Stimulated activated CD8-positive, alpha-beta memory T cell treated with anti-CD3 and anti-CD28 coated beads, Interleukin-12 subunit alpha, Interleukin-12 subunit beta, amount 100 ng/mL, for 1 hour (primary cell): ENCODE results near the gene DNAI1.
"Not testable (repeated sequence)": the region's sequence is repeated elsewhere in the genome, so short reads cannot be mapped to it uniquely, and the experiment has no call there.

ENCODE experiments used
- DNase-seq: peaks from one replicate; pipeline ENCODE4 v3.0.0-alpha.2; 2020; ENCODE audit warnings: low read depth

The DNAI1 gene

DNA sequence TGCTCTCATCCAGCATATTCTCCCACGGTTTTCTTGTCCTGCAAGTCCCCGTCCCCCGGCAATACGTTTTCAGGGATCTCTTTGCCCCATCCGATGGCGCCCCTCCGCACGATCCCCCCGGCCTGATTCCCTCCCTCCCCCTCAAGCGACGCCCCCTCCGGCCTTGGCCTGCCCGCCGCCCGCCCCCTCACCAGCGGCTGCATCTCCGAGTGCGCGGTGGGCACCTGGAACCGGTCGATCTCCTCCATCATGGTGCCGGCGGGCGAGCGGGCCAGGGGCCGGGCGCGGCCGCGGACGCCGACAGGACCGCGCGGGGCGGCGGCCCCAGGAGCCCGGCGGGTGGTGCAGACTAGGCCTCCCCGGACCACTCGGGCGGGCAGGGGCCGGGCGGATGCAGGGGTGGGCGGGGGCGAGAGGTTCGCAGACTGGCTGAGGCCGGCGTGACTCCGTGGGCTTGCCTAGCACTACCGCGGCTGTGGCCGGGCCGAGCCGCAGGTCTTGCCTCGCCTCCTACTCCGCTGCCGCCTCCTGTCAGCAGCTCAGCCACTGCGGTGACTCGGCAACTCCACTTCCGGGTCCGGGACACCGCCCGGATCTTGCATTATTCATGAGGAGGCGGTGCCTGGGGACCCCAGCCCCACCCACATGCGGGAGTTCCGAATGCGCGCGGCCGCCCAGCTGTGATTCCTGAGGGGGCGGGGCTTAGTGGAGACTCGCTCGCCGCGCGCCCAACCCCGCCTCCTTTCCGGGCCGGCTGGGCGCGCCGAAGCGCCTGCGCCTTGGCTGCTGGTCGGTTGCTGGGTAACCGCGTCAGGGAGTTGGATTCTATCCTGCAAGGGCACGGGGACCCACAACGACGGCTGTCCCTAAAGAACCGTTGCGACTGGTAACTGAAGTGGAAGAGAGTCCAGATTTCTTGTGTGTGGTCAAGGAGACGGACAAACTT lies at the start of gene DNAI1, which contains the start of gene FAM219A:
DNAI1 (plus strand) TSS at position 793 of the 946 bp plus-strand sequence. CDS start 201 bp downstream, outside the sequence.
FAM219A (minus strand) TSS at position 558 of the 946 bp plus-strand sequence; CDS start at position 251, 307 bp downstream.
- DNase-seq, result peak; percentile 99

- DNase-seq, result no peak
These were observed 49.5 kb upstream of the DNAI1 start for GRCh38 chr9:34409154-34409553.

- no peak for DNase-seq
These were observed 46.3 kb upstream of the DNAI1 start for GRCh38 chr9:34412336-34412735.

- DNase-seq, result no peak
These were observed 45.3 kb upstream of the DNAI1 start for GRCh38 chr9:34413231-34413852.

GRCh38 chr9:34417734-34418133 lies 40.9 kb upstream of the DNAI1 start:
- DNase-seq, result no peak

- no peak for DNase-seq
These were observed 38.7 kb upstream of the DNAI1 start for GRCh38 chr9:34419716-34420504.

DNA sequence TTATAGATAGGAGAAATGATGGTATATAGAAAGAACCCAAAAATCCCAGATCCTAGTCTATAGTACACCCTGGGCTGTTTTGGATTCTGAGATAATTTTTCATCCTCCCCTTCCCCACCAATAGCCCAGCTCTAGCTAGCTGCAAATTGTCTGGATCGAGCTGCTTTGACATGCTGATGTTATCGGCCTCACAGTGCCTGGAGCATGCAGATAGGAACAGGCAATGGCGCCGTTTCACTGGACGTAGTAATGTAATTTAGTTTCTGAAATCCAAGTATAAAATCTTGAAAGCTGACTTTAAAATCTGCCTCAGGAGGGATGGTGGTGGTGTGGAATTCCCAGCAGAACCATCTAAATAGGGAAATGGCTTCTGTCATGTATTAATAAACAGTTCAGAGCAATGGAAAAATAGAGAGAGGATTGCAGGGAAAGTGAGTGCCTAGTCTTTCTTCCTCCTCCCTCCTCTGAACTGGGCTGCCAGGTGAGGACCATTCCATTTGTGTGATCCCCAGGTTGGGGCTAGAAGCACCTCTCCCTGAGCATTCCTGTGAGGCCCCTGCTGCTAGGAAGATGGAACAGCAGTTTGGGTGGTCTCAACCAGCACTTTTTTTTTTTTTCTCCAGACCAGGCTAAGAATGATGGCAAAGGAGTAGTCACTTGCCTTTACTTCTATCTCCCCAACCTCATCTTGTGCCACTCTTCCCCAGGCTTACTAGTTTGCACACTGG lies 32.1 kb upstream of the DNAI1 start:
- no peak for DNase-seq

GRCh38 chr9:34428325-34428958 lies 30.2 kb upstream of the DNAI1 start:
- no peak for DNase-seq

GRCh38 chr9:34430843-34431437 lies 27.7 kb upstream of the DNAI1 start:
- no peak for DNase-seq

DNA sequence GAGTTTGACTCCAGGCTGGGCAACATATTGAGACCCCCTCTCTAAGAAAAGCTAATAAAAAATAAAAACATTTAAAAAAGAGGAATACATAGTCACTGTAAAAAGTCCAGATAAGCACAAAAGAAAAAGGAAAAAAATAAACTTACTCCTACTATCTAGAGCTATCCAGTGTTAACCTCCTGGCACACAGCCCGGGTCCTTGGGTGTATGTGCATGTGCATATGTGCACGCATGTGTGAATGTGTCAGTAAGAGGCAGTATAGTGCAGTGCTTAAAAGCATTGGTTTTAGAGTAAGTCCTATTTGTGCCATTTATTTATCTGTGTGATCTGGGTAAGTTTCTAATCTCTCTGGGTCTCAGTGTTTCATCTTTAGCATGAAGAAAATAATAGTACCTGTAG lies 26.9 kb upstream of the DNAI1 start:
- no peak for DNase-seq

DNA sequence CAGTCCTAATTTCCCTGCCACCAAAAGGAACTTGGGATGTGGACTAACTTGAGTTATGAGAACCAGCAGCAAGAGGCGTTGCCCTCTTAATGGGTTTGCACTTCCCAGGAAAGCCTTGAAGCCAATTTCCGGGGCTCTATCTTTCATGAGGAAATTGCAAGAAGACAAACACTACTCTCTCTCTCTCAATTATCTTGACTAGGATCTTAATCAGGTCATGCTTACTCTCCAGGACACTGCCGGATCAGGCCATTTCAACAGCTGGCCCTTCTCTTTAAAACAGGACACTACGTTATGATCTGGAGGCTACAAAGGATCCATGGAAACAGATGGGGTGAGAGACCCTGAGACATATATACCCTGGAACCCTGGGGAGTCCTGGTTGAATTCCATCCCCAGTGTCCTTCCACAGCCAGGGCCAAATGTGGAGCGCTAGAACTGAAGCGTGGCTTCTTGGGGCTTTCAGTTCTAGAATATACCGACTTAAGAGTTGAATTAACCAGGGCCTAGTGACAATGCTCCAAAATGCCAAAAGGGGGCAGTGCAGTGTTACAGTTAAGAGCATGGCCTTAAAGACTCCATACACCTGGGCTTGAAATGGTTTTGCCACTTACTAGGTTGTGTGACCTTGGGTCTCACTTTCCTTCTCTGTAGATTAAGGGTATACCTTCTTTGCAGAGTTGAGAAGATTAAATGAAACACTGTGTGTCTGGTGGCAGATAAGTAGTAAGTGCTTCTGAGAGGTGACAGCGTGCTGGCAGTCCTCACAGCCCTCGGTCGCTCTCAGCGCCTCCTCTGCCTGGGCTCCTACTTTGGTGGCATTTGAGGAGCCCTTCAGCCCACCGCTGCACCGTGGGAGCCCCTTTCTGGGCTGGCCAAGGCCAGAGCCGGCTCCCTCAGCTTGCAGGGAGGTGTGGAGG lies 21.3 kb upstream of the DNAI1 start:
- DNase-seq, result peak; percentile 32

GRCh38 chr9:34437926-34438307 lies 20.7 kb upstream of the DNAI1 start:
- not testable (repeated sequence) for DNase-seq

DNA sequence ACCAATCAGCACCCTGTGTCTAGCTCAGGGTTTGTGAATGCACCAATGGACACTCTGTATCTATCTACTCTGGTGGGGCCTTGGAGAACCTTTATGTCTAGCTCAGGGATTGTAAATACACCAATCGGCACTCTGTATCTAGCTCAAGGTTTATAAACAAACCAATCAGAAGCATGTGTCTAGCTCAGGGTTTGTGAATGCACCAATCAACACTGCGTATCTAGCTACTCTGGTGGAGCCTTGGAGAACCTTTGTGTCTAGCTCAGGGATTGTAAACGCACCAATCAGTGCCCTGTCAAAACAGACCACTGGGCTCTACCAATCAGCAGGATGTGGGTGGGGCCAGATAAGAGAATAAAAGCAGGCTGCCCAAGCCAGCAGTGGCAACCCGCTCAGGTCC lies 20.1 kb upstream of the DNAI1 start:
- DNase-seq, result not testable (repeated sequence)

GRCh38 chr9:34440017-34440416 lies 18.6 kb upstream of the DNAI1 start:
- DNase-seq, result no peak

- no peak for DNase-seq
These were observed 15.8 kb upstream of the DNAI1 start for GRCh38 chr9:34442770-34443169.

DNA sequence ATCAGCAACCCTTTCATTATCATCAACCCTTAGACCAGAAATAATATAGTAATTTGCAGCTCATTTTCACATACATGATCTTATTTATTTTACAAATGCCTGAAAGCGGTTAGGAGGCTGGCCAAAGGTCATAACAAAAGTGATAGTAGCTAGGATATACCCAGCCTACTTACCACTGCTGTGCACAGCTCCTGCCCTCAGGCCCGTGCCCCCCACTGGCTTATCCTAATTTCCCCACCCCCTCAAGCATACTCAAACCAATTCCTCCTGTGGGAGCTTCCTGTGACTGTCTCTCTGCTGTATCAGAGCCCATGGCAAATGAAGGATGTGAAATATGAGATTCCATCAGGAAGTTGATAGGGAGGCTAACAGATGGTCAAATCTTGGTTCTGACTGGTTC lies 15.1 kb upstream of the DNAI1 start:
- DNase-seq, result no peak

DNA sequence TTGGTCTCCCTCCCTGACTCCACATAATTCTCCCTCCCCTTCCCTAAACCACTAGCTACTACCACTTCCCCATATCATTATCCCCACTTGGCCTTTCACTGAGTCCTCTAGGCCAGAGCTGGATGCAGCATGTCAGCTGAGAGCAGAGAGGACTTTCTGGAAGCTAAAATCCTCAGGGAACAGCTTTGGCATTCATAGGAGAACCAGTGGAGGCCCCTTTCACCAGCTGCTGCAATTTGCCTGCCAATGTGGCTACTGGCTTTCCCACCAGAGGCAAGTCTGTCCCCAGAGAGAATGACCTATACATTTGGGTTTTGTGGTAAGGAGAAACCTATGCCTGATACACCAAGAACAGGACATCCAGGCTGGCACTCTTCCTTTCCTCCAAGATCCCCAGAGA lies 14.6 kb upstream of the DNAI1 start:
- DNase-seq, result no peak

DNA sequence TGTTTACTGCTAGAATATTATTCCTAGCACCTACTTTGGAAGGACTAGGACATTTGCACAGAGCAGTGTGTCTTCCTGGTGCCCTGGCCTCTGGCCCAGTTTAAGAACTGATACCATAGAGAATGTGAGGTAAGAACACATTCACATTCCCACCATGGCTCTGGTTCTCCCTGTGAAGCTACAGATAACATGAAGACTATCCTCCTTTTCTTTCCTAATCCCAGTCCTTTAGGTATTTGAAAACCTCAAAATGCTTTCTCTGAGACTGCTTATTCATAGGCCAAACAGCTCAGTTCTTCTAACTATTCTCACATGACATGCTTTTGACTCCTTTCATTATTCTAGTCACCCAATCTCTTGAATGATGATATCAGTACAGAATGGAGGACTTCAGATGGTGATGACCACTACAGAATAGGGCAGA lies 12.1 kb upstream of the DNAI1 start:
- no peak for DNase-seq

DNA sequence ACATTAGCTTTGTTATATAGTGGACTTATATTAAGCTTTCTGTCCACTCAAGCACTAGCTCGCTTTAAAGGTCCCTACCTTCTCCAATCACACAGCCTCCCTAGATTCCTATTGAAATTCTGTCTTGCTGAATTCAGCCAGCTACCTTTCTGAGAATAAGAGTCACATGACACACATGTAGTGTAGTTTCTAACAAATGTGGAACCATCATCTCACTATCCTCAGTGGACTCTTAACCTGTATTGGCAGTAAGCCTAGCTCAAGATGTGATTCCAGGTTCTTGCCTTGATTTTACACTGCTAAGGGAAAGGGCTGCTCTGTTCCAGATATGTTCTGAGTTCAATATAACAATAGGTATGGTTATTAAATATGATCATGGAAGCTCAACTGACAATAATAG lies 11.7 kb upstream of the DNAI1 start:
- no peak for DNase-seq

GRCh38 chr9:34450644-34451043 lies 8.0 kb upstream of the DNAI1 start:
- no peak for DNase-seq
